Peyer's patch (tissue), 4 donors: Measurements from ENCODE around the gene KPNA3.

ENCODE experiments used
- CTCF ChIP-seq, 6 experiments: fragments of 450-650 bp in 4 of 6; fragments of 200-600 bp in 2 of 6; sonication (generic) in 1 of 6; IDR thresholded peaks; one replicate each; pipeline ENCODE4 v1.5.1; 2017 to 2019; ENCODE audit warnings: antibody characterized with exemption in 6 of 6, mild to moderate bottlenecking in 3 of 6, moderate library complexity in 1 of 6
- POLR2A ChIP-seq, 2 donors: fragments of 450-650 bp; IDR thresholded peaks; one replicate each; pipeline ENCODE4 v1.5.1; 2017; ENCODE audit warnings: antibody characterized with exemption in 2 of 2, mild to moderate bottlenecking in 2 of 2, moderate library complexity in 2 of 2

GRCh38 chr13:49694446-49694845 lies 98.0 kb downstream of the KPNA3 start:
- TF ChIP-seq POLR2A (IDR thresholded peaks at IDR 0.05) (no peak), CTCF (IDR thresholded peaks at IDR 0.05) (no peak)
